ENCODE measurements around the gene SLC26A4. TPM values are rescaled to one million over a fixed set of nuclear protein-coding genes. Genes with fewer than 3 reads are reported as not detected.

SLC26A4 gene
- total RNA-seq, 1 experiment from 2014 or later, result 0.22 TPM

DNA sequence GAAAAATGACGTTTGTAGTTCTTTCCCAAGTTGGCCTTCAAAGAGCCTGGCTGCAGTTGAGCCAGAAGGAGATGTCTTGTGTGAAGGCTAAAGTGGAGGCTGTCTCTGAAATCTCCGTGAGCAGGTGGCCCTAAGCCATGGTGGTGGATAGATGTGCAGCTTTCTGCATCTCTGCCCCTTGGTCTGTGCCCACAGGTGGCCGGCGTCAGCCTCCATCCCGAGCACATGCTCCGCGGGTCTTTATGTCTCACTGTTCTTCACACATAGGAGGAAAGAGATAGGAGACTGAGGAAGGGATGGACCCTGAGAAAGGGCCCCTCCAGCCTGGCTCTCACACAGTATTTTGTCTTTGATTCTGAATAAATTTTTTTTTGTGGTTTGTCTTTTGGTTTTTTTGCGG is 30.3 kb upstream of the SLC26A4 start:
- no peak for ATAC-seq
- ChIA-PET POLR2A (no interaction called here), CTCF (no interaction called here)
- peaks cover 7% of the 10 kb centered on the region for H3K9me3 Mint-ChIP-seq
- H3K36me3 Mint-ChIP-seq, result no peaks in the 10 kb centered on the region
- DNase-seq (ENCODE audit: low spot score), result no peak
- TF ChIP-seq STAT6 (CRISPR knock-in tag; conservative IDR thresholded peaks at IDR 0.05; ENCODE audit: low read depth), result no peak
- no peak for TF ChIP-seq RORB (CRISPR knock-in tag; IDR thresholded peaks at IDR 0.05)
- no peak for TF ChIP-seq E2F4 (CRISPR knock-in tag; IDR thresholded peaks at IDR 0.05; ENCODE audit: borderline replicate concordance, low read depth)
- TF ChIP-seq KAT7 (CRISPR knock-in tag; IDR thresholded peaks at IDR 0.05; ENCODE audit: borderline replicate concordance), result no peak
- no peak for TF ChIP-seq FOXJ3 (CRISPR knock-in tag; IDR thresholded peaks at IDR 0.05; ENCODE audit: borderline replicate concordance)
- no peak for TF ChIP-seq MYBL2 (CRISPR knock-in tag; IDR thresholded peaks at IDR 0.05)
- no peak for TF ChIP-seq CREM (CRISPR knock-in tag; IDR thresholded peaks at IDR 0.05)
- TF ChIP-seq JUN (CRISPR knock-in tag; IDR thresholded peaks at IDR 0.05), result no peak
- TF ChIP-seq NFYB (CRISPR knock-in tag; conservative IDR thresholded peaks at IDR 0.05; ENCODE audit: low read depth), result no peak
- no peak for TF ChIP-seq ZNF219 (CRISPR knock-in tag; IDR thresholded peaks at IDR 0.05; ENCODE audit: borderline replicate concordance)
- TF ChIP-seq ATF1 (CRISPR knock-in tag; IDR thresholded peaks at IDR 0.05), result no peak
- no peak for TF ChIP-seq ATF3 (CRISPR knock-in tag; conservative IDR thresholded peaks at IDR 0.05)
- no peak for TF ChIP-seq ELF4 (CRISPR knock-in tag; IDR thresholded peaks at IDR 0.05; ENCODE audit: low read depth)
- TF ChIP-seq SP1 (CRISPR knock-in tag; conservative IDR thresholded peaks at IDR 0.05), result no peak
- TF ChIP-seq, protein P1, sequence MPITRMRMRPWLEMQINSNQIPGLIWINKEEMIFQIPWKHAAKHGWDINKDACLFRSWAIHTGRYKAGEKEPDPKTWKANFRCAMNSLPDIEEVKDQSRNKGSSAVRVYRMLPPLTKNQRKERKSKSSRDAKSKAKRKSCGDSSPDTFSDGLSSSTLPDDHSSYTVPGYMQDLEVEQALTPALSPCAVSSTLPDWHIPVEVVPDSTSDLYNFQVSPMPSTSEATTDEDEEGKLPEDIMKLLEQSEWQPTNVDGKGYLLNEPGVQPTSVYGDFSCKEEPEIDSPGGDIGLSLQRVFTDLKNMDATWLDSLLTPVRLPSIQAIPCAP (CRISPR knock-in tag; IDR thresholded peaks at IDR 0.05), result no peak
- TF ChIP-seq ZNF317 (CRISPR knock-in tag; IDR thresholded peaks at IDR 0.05; ENCODE audit: borderline replicate concordance, low read depth), result no peak
- TF ChIP-seq ZNF232 (CRISPR knock-in tag; IDR thresholded peaks at IDR 0.05), result no peak
- H3K27me3 Mint-ChIP-seq (ENCODE audit: low read depth), result no peaks in the 10 kb centered on the region
- no peak overlapping the region for H3K4me3 Mint-ChIP-seq
- H3K4me1 Mint-ChIP-seq, result peaks cover 19% of the 10 kb centered on the region
- H3K27ac Mint-ChIP-seq, result no peak overlapping the region

- CTCF ChIA-PET, result interaction anchor here (1.1 kb wide), 1 partner anchor 243 kb away, joined by 3 read pairs; no protein-coding TSS in a partner anchor
- Mint-ChIP-seq H3K4me1 (peaks cover 19% of the 10 kb centered on the region), H3K27me3 (ENCODE audit: low read depth) (no peaks in the 10 kb centered on the region), H3K36me3 (no peaks in the 10 kb centered on the region), H3K9me3 (peaks cover 6% of the 10 kb centered on the region), H3K27ac (no peak overlapping the region), H3K4me3 (no peak overlapping the region)
- POLR2A ChIA-PET, result no interaction called here
- TF ChIP-seq STAT6 (CRISPR knock-in tag; conservative IDR thresholded peaks at IDR 0.05; ENCODE audit: low read depth) (no peak), ATF1 (CRISPR knock-in tag; IDR thresholded peaks at IDR 0.05) (no peak), NFYB (CRISPR knock-in tag; conservative IDR thresholded peaks at IDR 0.05; ENCODE audit: low read depth) (no peak), USF2 (CRISPR knock-in tag; IDR thresholded peaks at IDR 0.05) (no peak), CBFB (CRISPR knock-in tag; IDR thresholded peaks at IDR 0.05; ENCODE audit: low read depth) (no peak)
- TF ChIP-seq, protein P2, sequence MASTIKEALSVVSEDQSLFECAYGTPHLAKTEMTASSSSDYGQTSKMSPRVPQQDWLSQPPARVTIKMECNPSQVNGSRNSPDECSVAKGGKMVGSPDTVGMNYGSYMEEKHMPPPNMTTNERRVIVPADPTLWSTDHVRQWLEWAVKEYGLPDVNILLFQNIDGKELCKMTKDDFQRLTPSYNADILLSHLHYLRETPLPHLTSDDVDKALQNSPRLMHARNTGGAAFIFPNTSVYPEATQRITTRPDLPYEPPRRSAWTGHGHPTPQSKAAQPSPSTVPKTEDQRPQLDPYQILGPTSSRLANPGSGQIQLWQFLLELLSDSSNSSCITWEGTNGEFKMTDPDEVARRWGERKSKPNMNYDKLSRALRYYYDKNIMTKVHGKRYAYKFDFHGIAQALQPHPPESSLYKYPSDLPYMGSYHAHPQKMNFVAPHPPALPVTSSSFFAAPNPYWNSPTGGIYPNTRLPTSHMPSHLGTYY (CRISPR knock-in tag; IDR thresholded peaks at IDR 0.05), result no peak
- ATAC-seq (peak; percentile 44; the same call in 1 of the 2 replicates), DNase-seq (ENCODE audit: low spot score) (no peak)
Observed at GRCh38 chr7:107631588-107632491, 28.8 kb upstream of the SLC26A4 start.

All from WTC11 (cell line).